Testis (tissue), 2 donors: ENCODE results near the gene GUCY1A1.

ENCODE experiments used
- POLR2A ChIP-seq: fragments of 450-650 bp; IDR thresholded peaks from one replicate; pipeline ENCODE4 v1.6.1; 2017; ENCODE audit warnings: antibody characterized with exemption, mild to moderate bottlenecking, moderate library complexity
- TF ChIP-seq, protein P1 (sequence below), 3 experiments: fragments of 450-650 bp in 2 of 3; fragments of 200-600 bp in 1 of 3; sonication (generic) in 1 of 3; IDR thresholded peaks; one replicate each; pipeline ENCODE4 v1.5.1; 2016 to 2019; ENCODE audit warnings: antibody characterized with exemption in 3 of 3, mild to moderate bottlenecking in 2 of 3, moderate library complexity in 1 of 3

DNA sequence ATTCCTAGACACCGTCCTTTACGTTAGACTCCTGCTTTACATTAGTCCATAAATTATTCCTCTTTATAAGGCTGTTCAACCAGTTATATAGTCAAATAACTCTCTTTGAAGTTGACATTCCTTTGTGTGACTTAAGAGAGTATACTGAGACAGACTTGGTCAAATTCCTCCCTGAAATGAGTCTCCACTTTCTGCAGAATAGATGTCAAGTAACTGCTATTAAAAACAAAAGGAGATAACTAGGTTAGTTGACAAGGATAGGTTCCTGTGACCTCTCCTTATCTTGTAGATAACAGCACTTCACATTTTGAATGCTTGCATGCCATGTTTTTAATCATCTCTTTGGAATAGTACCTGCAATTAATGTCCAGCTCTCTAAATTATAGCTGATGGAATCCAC is 5.7 kb downstream of the GUCY1A1 start:
- TF ChIP-seq, protein P1, sequence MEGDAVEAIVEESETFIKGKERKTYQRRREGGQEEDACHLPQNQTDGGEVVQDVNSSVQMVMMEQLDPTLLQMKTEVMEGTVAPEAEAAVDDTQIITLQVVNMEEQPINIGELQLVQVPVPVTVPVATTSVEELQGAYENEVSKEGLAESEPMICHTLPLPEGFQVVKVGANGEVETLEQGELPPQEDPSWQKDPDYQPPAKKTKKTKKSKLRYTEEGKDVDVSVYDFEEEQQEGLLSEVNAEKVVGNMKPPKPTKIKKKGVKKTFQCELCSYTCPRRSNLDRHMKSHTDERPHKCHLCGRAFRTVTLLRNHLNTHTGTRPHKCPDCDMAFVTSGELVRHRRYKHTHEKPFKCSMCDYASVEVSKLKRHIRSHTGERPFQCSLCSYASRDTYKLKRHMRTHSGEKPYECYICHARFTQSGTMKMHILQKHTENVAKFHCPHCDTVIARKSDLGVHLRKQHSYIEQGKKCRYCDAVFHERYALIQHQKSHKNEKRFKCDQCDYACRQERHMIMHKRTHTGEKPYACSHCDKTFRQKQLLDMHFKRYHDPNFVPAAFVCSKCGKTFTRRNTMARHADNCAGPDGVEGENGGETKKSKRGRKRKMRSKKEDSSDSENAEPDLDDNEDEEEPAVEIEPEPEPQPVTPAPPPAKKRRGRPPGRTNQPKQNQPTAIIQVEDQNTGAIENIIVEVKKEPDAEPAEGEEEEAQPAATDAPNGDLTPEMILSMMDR (IDR thresholded peaks at IDR 0.05) = no peak
- TF ChIP-seq POLR2A = no peak
